EL (cell line): Measurements from ENCODE around the gene RINT1.
A peak's percentile ranks its signal among the peaks of the same experiment; 100 is the strongest.
"Not testable (repeated sequence)": the region's sequence is repeated elsewhere in the genome, so short reads cannot be mapped to it uniquely, and the experiment has no call there.

Experiments used
- DNase-seq: peaks from one replicate; pipeline ENCODE4 v3.0.0-alpha.2; 2016

Gene RINT1

GRCh38 chr7:105532709-105533460 is 884 bp downstream of the RINT1 start:
- peak; percentile 8 for DNase-seq

GRCh38 chr7:105538339-105538738 is 6.3 kb downstream of the RINT1 start:
- DNase-seq: no peak

GRCh38 chr7:105559926-105560325 is 27.9 kb downstream of the RINT1 start:
- no peak for DNase-seq

GRCh38 chr7:105565190-105565589 is 33.2 kb downstream of the RINT1 start:
- DNase-seq: no peak

- no peak for DNase-seq
These were observed 35.0 kb downstream of the RINT1 start for GRCh38 chr7:105567024-105567423.

GRCh38 chr7:105567821-105568220 is 35.8 kb downstream of the RINT1 start:
- DNase-seq: no peak

DNA sequence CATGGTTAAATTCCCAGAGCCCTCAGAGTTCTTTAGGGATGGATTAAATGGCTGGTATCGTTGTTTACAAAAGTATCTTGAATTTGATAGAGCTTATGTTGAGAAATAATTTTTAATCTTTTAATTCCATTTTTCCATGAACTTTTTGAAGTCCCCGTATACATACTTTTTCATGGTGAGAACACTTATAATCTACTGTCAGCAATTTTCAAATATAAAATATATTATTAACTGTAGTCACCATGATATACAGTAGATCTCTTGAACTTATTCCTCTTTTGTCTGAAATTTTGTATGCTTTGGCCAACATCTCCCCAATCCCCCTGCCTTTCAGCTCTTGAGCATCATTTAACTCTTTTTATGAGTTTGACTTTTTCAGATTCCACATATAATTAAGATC is 39.9 kb downstream of the RINT1 start:
- no peak for DNase-seq

GRCh38 chr7:105577251-105577650 is 45.2 kb downstream of the RINT1 start:
- DNase-seq: no peak

DNA sequence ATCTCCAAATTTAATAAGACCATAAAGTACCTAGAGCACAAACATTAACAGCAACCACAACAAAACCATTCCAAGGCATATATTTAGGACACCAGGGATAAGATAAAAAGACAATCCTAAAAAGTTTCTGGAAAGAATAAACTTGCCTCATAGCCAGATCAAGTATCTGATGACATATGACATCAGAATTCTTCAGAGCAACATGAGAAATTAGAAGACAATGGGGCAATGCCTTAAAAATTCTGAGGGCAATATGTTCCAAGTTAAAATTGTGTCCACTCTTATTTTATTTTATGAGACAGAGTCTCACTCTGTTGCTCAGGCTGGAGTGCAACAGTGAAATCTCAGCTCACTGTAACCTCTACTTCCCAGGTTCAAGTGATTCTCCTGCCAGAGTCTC is 46.5 kb downstream of the RINT1 start:
- no peak for DNase-seq

DNA sequence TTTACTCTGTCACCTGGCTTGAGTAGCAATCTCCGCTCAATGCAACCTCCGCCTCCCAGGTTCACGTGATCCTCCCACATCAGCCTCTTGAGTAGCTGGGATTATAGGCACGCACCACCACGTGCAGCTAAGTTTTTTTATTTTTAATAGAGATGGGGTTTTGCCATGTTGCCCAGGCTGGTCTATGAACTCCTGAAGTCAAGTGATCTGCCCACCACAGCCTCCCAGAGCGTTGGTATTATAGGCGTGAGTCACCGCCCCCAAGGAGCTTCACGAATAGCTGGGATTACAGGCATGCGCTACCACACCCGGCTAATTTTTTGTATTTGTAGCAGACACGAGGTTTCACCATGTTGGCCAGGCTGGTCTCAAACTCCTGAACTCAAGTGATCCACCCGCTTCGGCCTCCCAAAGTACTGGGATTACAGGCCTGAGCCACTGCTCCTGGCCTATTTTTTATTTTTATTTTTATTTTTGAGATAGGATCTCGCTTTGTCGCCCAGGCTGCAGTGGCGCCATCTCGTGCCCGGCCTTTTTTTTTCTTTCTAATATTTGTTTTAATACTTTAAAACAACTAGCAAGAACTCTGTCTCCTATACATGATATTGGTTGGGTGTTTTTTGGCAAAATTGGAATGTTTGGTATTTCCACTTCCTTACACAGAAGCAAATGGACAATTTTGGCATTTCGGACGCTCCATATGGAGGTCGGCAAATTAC is 48.2 kb downstream of the RINT1 start:
- DNase-seq: peak; percentile 52

DNA sequence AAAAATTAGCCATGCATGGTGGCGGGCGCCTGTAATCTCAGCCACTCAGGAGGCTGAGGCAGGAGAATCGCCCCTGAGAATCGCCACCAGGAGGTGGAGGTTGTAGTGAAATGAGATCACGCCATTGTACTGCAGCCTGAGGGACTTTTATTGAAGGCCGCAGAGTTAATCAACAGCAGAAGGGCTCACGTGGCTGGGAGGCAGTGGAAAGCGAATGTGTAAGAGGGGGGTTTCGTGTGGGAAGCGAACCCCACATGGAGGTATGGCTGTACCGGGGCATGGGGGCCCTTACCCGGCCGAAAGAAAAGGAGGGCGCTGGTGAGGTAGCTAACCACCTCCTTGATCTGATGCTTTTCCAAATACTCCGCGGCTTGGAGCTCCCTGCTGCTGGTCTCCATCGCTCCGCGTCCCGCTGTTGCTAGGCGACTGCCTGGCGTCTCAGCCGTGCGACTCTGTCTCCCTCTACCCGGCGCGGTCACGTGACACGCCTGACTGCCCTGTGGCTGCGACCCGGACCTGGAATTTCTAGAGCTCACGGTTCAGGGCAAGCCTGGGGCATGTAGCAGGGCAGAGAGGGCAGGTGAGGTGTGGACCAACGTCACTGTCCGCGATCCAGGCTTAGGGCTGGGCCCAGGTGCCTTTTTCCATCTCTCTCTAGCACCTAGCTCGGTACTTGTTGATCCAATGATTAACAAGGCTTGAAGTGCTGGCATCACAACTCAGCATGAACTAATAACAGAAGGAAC is 49.2 kb downstream of the RINT1 start, which contains the start of gene EFCAB10:
Gene EFCAB10, minus strand, starts transcription at position 428 of the 746 bp plus-strand sequence. Its CDS starts 30 bp downstream, at position 398.
- peak; percentile 69 for DNase-seq

GRCh38 chr7:105583061-105583460 is 51.1 kb downstream of the RINT1 start:
- no peak for DNase-seq

DNA sequence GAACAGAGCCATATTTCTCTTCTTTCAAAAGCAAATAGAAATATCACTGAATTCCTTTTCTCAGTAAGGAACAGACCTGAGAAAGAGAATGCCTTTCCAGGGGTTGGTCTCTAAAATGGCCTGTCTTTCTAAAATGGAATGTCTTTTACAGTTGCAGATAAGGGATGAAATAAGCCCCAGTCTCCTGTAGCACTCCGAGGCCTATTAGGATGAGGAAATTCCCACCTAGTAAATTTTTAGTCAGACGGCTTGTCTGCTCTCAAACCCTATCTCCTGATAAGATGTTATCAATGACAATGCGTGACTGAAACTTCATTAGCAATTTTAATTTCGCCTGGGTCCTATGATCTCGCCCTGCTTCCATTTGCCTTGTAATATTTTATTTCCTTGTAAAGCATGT is 52.2 kb downstream of the RINT1 start:
- DNase-seq: no peak

DNA sequence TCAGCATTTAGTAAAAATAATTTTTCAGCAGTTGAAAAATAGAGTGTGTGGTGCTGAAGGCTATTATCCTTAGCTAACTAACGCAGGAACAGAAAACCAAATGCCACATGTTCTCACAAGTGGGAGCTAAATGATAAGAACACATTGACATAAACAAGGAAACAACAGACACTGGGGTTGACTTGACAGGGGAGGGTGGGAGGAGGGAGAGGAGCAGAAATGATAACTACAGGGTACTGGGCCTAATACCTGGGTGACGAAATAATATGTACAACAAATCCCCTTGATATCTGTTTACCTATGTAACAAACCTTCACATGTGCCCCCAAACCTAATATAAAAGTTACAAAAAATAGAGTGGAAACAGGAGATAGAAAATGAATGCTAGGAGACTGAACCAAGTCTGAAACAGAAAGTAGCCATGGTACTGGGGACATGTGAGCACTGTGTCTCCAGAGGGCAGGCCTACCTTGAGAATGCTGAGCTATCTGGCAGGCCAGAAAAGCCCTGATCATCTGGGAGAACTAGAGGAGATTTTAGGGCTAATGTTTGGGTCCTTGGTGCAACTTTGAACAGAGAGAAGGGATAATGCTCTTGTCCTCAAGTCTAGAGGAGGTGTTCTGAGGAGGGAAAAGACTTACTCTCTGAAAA is 54.0 kb downstream of the RINT1 start:
- no peak for DNase-seq

DNA sequence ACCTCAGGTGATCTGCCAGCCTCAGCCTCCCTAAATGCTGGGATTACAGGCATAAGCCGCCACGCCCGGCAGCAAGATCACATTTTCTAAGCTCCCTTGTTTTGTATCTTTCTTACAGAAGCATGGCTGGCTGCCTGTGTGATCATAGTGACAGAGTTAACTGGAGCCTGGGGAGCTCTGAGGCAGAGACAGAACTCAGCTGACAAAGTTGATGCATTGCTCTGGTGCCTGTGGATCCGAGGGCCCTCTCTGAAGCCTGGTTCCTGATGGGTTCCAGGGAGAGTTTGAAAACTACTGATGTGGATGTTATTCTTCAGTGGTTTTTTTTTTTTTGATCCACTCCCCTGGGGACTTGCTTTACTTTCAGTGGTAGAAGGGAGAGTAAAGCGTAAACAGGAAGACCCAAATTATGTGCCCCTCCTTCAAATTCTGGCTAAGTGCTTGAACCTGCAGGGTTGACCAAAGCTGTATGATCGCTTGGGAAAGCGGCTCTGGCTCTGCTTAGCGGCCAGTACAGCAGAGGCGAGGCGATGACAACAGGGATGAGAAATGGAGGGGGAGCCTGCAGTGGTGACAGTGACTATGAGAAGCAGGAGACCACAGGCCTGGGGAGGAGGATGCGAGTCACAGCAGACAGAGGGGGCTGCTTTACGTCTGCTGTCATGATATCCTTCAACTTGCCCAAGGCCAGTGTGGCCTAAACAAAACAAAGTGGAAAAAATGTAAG is 56.1 kb downstream of the RINT1 start:
- peak; percentile 25 for DNase-seq

DNA sequence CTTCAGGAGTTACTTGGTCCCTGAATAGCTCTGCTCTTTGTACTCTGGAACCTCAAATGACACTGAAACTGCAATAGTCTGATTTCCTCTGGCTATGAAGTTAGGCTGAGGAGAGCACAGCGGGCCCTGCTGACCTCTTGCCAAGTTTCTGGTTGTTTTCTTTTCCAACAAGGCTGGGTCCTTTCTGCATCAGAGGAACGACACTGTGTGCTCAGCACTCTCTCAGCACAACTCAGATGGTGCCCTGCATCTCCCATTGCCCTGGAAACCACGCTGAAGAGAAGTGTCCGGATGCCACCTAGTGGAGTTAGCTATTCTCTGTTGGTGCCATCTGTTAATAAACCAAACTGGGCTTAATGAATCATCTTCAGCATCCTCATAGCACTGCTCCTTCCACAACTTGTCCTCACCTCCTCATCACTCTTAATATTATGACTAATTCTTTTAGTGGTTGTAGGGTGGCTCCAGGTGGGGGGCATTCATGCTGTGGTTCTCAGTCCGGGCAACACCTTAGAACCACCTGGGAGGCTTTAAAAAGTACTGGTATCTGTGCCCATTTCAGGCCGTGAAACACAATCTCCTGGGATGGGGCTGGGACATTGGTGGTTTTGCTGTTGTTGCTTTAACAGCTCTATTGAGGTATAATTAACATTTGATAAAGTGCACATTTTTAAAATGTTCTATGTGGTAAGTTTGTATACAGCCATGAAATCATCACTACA is 57.5 kb downstream of the RINT1 start:
- DNase-seq: peak; percentile 82

- no peak for DNase-seq
These were observed 58.8 kb downstream of the RINT1 start for GRCh38 chr7:105590793-105591192.

- no peak for DNase-seq
These were observed 59.5 kb downstream of the RINT1 start for GRCh38 chr7:105591522-105591921.

DNA sequence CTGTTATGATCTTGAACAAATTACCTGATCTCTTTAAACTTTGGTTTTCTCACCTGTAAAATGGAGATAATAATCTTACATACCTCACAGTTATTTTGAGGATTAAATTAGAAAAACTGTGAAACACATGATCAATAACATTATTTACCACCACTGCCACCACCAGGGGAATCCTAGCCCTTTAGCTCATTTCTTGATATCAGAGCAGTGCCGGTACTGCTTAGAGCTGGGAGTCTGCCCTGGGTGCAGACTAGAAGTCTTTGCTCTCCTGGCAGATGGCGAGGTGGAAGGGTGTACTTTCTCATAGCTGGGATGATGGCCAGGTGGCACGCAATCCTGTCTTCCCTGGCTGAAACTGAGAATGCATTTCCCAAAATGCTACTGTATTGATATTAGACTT is 62.0 kb downstream of the RINT1 start:
- DNase-seq: no peak

GRCh38 chr7:105596866-105597265 is 64.9 kb downstream of the RINT1 start:
- DNase-seq: no peak

GRCh38 chr7:105599080-105599479 is 67.1 kb downstream of the RINT1 start:
- not testable (repeated sequence) for DNase-seq

GRCh38 chr7:105599551-105599950 is 67.5 kb downstream of the RINT1 start:
- no peak for DNase-seq
